Stimulated activated CD4-positive, alpha-beta T cell treated with anti-CD3 and anti-CD28 coated beads, Interleukin-4, amount 100 ng/mL, for 24 hours (primary cell): Measurements from ENCODE around the gene ATRIP.

Experiments used
- DNase-seq: peaks from one replicate; pipeline ENCODE4 v3.0.0-alpha.2; 2020

ATRIP gene

GRCh38 chr3:48410205-48411040, 36.1 kb upstream of the ATRIP start:
- DNase-seq = no peak

- no peak for DNase-seq
Measured at GRCh38 chr3:48411041-48411588, 35.4 kb upstream of the ATRIP start.

GRCh38 chr3:48411606-48412374, 34.7 kb upstream of the ATRIP start:
- no peak for DNase-seq

GRCh38 chr3:48412375-48413001, 34.0 kb upstream of the ATRIP start:
- no peak for DNase-seq

GRCh38 chr3:48413086-48413485, 33.5 kb upstream of the ATRIP start:
- DNase-seq = no peak

- DNase-seq = no peak
Measured at GRCh38 chr3:48413611-48414010, 32.9 kb upstream of the ATRIP start.

GRCh38 chr3:48414376-48415250, 31.9 kb upstream of the ATRIP start:
- DNase-seq = no peak

- DNase-seq = no peak
Measured at GRCh38 chr3:48415251-48415953, 31.1 kb upstream of the ATRIP start.

- DNase-seq = no peak
Measured at GRCh38 chr3:48416091-48416505, 30.4 kb upstream of the ATRIP start.

GRCh38 chr3:48416546-48416945, 30.0 kb upstream of the ATRIP start:
- DNase-seq = no peak

- DNase-seq = no peak
Measured at GRCh38 chr3:48417529-48418108, 28.9 kb upstream of the ATRIP start.

GRCh38 chr3:48418140-48418539, 28.4 kb upstream of the ATRIP start:
- no peak for DNase-seq

GRCh38 chr3:48418651-48419050, 27.9 kb upstream of the ATRIP start:
- no peak for DNase-seq

- no peak for DNase-seq
Measured at GRCh38 chr3:48419149-48419548, 27.4 kb upstream of the ATRIP start.

- no peak for DNase-seq
Measured at GRCh38 chr3:48419597-48419996, 26.9 kb upstream of the ATRIP start.

GRCh38 chr3:48420561-48420960, 26.0 kb upstream of the ATRIP start:
- no peak for DNase-seq

- no peak for DNase-seq
Measured at GRCh38 chr3:48422272-48422671, 24.3 kb upstream of the ATRIP start.

- DNase-seq = no peak
Measured at GRCh38 chr3:48422681-48423080, 23.9 kb upstream of the ATRIP start.

GRCh38 chr3:48423241-48423882, 23.2 kb upstream of the ATRIP start:
- DNase-seq = no peak

GRCh38 chr3:48423883-48424695, 22.4 kb upstream of the ATRIP start:
- no peak for DNase-seq
